Vagina (tissue), 2 donors: Measurements from ENCODE around the gene PPP2R2C. TPM values are rescaled to one million over a fixed set of nuclear protein-coding genes. Genes with fewer than 3 reads are reported as not detected.

Source experiments
- DNase-seq, 2 donors: peaks; one replicate each; pipeline ENCODE4 v3.0.0-alpha.2; 2017; ENCODE audit errors: extremely low spot score in 2 of 2
- H3K27ac ChIP-seq: fragments of 200-600 bp; sonication (generic); one replicate; pipeline ENCODE4 v1.5.1; 2019
- H3K27me3 ChIP-seq: fragments of 200-600 bp; sonication (generic); one replicate; pipeline ENCODE4 v1.5.1; 2019
- H3K36me3 ChIP-seq, 2 donors: fragments of 200-600 bp; sonication (generic); one replicate each; pipeline ENCODE4 v1.5.1; 2017 to 2019
- H3K4me1 ChIP-seq: fragments of 200-600 bp; sonication (generic); one replicate; pipeline ENCODE4 v1.5.1; 2019
- H3K4me3 ChIP-seq, 2 donors: fragments of 200-600 bp; sonication (generic); 1 replicate in 1 of 2; 2 replicates in 1 of 2; pipeline ENCODE4 v1.5.1; 2016 to 2019
- H3K9me3 ChIP-seq: fragments of 200-600 bp; sonication (generic); one replicate; pipeline ENCODE4 v1.5.1; 2019
- CTCF ChIP-seq, 3 experiments: fragments of 450-650 bp in 2 of 3; fragments of 200-600 bp in 1 of 3; sonication (generic) in 1 of 3; IDR thresholded peaks; one replicate each; pipeline ENCODE4 v1.5.1; 2017 to 2019; ENCODE audit warnings: antibody characterized with exemption in 3 of 3, mild to moderate bottlenecking in 2 of 3, moderate library complexity in 2 of 3
- POLR2A ChIP-seq, 2 donors: fragments of 450-650 bp; IDR thresholded peaks; one replicate each; pipeline ENCODE4 v1.6.1; 2017; ENCODE audit warnings: antibody characterized with exemption in 2 of 2, mild to moderate bottlenecking in 2 of 2, moderate library complexity in 2 of 2
- POLR2AphosphoS5 ChIP-seq, 2 donors: sonication (generic); formaldehyde crosslinking; IDR thresholded peaks; one replicate each; pipeline ENCODE4 v1.9.0; 2017; ENCODE audit warnings: antibody characterized with exemption in 2 of 2, mild to moderate bottlenecking in 2 of 2, low read depth in 1 of 2; ENCODE audit not compliant: insufficient read depth in 1 of 2
- intact Hi-C: fragments of 100-400 bp; cut with DNase I; formaldehyde crosslinking; loops from one replicate; pipeline ENCODE4 v1.15.1; 2023
- total RNA-seq: library from RNA; depleted of rRNA; stranded (reverse); fragments of >200 nt; gene quantifications from one replicate; pipeline ENCODE4 v1.2.3, GENCODE V29; 2016

Gene PPP2R2C
- total RNA-seq, 1 donor from 2014 or later: 17.2 TPM

- no peaks in the 10 kb centered on the region for H3K36me3 ChIP-seq
- TF ChIP-seq POLR2AphosphoS5 (IDR thresholded peaks at IDR 0.05; ENCODE audit: insufficient read depth in 1 of 2, low read depth in 1 of 2): peak in 1 of 2 donors; percentile 41
- TF ChIP-seq POLR2A (IDR thresholded peaks at IDR 0.05): no peak
- peak overlapping the region; percentile 94 to 97 for H3K4me3 ChIP-seq
- intact Hi-C loops: no loop called here
- peaks cover 70% of the 10 kb centered on the region for H3K4me1 ChIP-seq
- peak overlapping the region; percentile 75 for H3K27ac ChIP-seq
- DNase-seq: no peak
- no peaks in the 10 kb centered on the region for H3K9me3 ChIP-seq
- no peaks in the 10 kb centered on the region for H3K27me3 ChIP-seq
These were observed 200.5 kb downstream of the PPP2R2C start for GRCh38 chr4:6271701-6272465.

- Histone ChIP-seq H3K27me3 (no peaks in the 10 kb centered on the region), H3K36me3 (no peaks in the 10 kb centered on the region), H3K4me1 (peaks cover 64% of the 10 kb centered on the region), H3K4me3 (peak overlapping the region; percentile 94 to 97), H3K9me3 (no peaks in the 10 kb centered on the region), H3K27ac (peak overlapping the region; percentile 75)
- no peak for DNase-seq
- no peak for TF ChIP-seq POLR2A (IDR thresholded peaks at IDR 0.05)
- intact Hi-C loops: no loop called here
These were observed 201.2 kb downstream of the PPP2R2C start for GRCh38 chr4:6271206-6271605.

GRCh38 chr4:6270636-6271121 lies 201.7 kb downstream of the PPP2R2C start:
- DNase-seq: no peak
- no peaks in the 10 kb centered on the region for H3K27me3 ChIP-seq
- intact Hi-C loops: no loop called here
- no peaks in the 10 kb centered on the region for H3K9me3 ChIP-seq
- TF ChIP-seq CTCF (IDR thresholded peaks at IDR 0.05) (no peak), POLR2A (IDR thresholded peaks at IDR 0.05) (no peak), POLR2AphosphoS5 (IDR thresholded peaks at IDR 0.05; ENCODE audit: insufficient read depth in 1 of 2, low read depth in 1 of 2) (no peak)
- peak overlapping the region; percentile 75 for H3K27ac ChIP-seq
- peak overlapping the region; percentile 94 to 97 for H3K4me3 ChIP-seq
- H3K4me1 ChIP-seq: peaks cover 59% of the 10 kb centered on the region
- H3K36me3 ChIP-seq: no peaks in the 10 kb centered on the region

Other genes with a start within 250 kb of the PPP2R2C start
- gene WFS1, start 202.8 kb downstream of the PPP2R2C start, total RNA-seq: 91.8 TPM
- gene MAN2B2, start 102.6 kb upstream of the PPP2R2C start, total RNA-seq: 26.3 TPM
- 166 TPM for gene MRFAP1, start 168.1 kb upstream of the PPP2R2C start, total RNA-seq
- 18.2 TPM for gene S100P, start 221.3 kb upstream of the PPP2R2C start, total RNA-seq
- 73.9 TPM for gene MRFAP1L1, start 237.3 kb upstream of the PPP2R2C start, total RNA-seq
- gene BLOC1S4, start 243.6 kb upstream of the PPP2R2C start, total RNA-seq: 34.9 TPM